Hematopoietic multipotent progenitor cell treated with erythropoietin and hydrocortisone succinate and interleukin-3 and kit ligand, for 4 days (in vitro differentiated cells): Measurements from ENCODE around the gene C6orf15.
A peak's percentile ranks its signal among the peaks of the same experiment; 100 is the strongest.

Experiments used
- DNase-seq: peaks from one replicate; pipeline ENCODE4 v3.0.0-alpha.2; 2015

Gene C6orf15

GRCh38 chr6:31129130-31129529, 16.8 kb upstream of the C6orf15 start:
- no peak for DNase-seq

- peak; percentile 68 for DNase-seq
Measured at GRCh38 chr6:31128093-31128676, 15.8 kb upstream of the C6orf15 start.

GRCh38 chr6:31126396-31127175, 14.2 kb upstream of the C6orf15 start:
- peak; percentile 44 for DNase-seq

GRCh38 chr6:31125586-31126363, 13.4 kb upstream of the C6orf15 start:
- DNase-seq: peak; percentile 12

GRCh38 chr6:31125162-31125561, 12.8 kb upstream of the C6orf15 start:
- no peak for DNase-seq

- no peak for DNase-seq
Measured at GRCh38 chr6:31122791-31123706, 10.7 kb upstream of the C6orf15 start.

- DNase-seq: no peak
Measured at GRCh38 chr6:31121131-31121790, 8.9 kb upstream of the C6orf15 start.

GRCh38 chr6:31120151-31120915, 8.0 kb upstream of the C6orf15 start, which contains the start of gene CDSN:
CDSN (minus strand) TSS chr6:31120446; CDS start chr6:31120419, 27 bp downstream.
- DNase-seq: peak; percentile 57

GRCh38 chr6:31118178-31118577, 5.8 kb upstream of the C6orf15 start:
- DNase-seq: no peak

- no peak for DNase-seq
Measured at GRCh38 chr6:31116661-31117385, 4.4 kb upstream of the C6orf15 start.

GRCh38 chr6:31115941-31116560, 3.7 kb upstream of the C6orf15 start:
- no peak for DNase-seq

GRCh38 chr6:31114970-31115849, 2.8 kb upstream of the C6orf15 start:
- peak; percentile 57 for DNase-seq

- no peak for DNase-seq
Measured at GRCh38 chr6:31114541-31114878, 2.1 kb upstream of the C6orf15 start, which contains the start of gene PSORS1C1. PSORS1C1 (plus strand) TSS chr6:31114800; CDS start chr6:31129633, 14,833 bp downstream.

GRCh38 chr6:31113861-31114540, 1.6 kb upstream of the C6orf15 start:
- DNase-seq: no peak

GRCh38 chr6:31111712-31112111, 663 bp downstream of the C6orf15 start:
- DNase-seq: no peak

- DNase-seq: no peak
Measured at GRCh38 chr6:31110825-31111582, 1.4 kb downstream of the C6orf15 start.

- no peak for DNase-seq
Measured at GRCh38 chr6:31107052-31107451, 5.3 kb downstream of the C6orf15 start.

- DNase-seq: no peak
Measured at GRCh38 chr6:31103136-31103535, 9.2 kb downstream of the C6orf15 start.
